Measurements from ENCODE around the gene RPS5. TPM values are rescaled to one million over a fixed set of nuclear protein-coding genes. Genes with fewer than 3 reads are reported as not detected.

RPS5 gene
- total and polyA plus RNA-seq, 9 of the 15 experiments (the other 6 are each of a cell fraction or from before 2014, with no cell fraction given): 1,228 to 3,570 (median 2,484) TPM

- TF ChIP-seq TFAP4 (CRISPR knock-in tag; IDR thresholded peaks at IDR 0.05; ENCODE audit: borderline replicate concordance) (no peak), POLR2G (IDR thresholded peaks at IDR 0.05; ENCODE audit: low read depth, low read length) (0 out of 2 replicates have a peak, but pooled peaks have one; percentile 29)
- no TSS peak for BruUV-seq (replicated peaks)
- Histone ChIP-seq H3K27me3 (ENCODE audit: control insufficient read depth in 2 of 2, insufficient read depth in 2 of 2, low read length in 2 of 2) (no peaks in the 10 kb centered on the region), H3K9me1 (ENCODE audit: control insufficient read depth, insufficient read depth, low read length) (no peaks in the 10 kb centered on the region), H3K9me3 (replicated peaks; ENCODE audit: control insufficient read depth, insufficient read depth, low read depth, low read length) (no peaks in the 10 kb centered on the region), H3K4me2 (ENCODE audit: insufficient read depth, low read length) (no peak overlapping the region), H3K79me2 (ENCODE audit: control insufficient read depth, insufficient read depth, low read length) (no peaks in the 10 kb centered on the region), H4K20me1 (replicated peaks; ENCODE audit: control insufficient read depth, insufficient read depth, low read length) (no peaks in the 10 kb centered on the region), H3K4me3 (no peak overlapping the region), H3K4me1 (replicated peaks in 1 of 2; ENCODE audit: control insufficient read depth in 2 of 2, insufficient read depth in 2 of 2, low read length in 2 of 2) (peaks cover 0 to 22% of the 10 kb centered on the region in 2 experiments; a peak in 2 of 5 replicates), H2AFZ (ENCODE audit: low read depth, low read length) (no peak overlapping the region), H3K36me3 (ENCODE audit: control insufficient read depth, insufficient read depth, low read length) (no peaks in the 10 kb centered on the region), H3K9ac (ENCODE audit: insufficient read depth in 1 of 2, low read depth in 2 of 2, low read length in 2 of 2) (peak overlapping the region in 1 of 2 experiments; percentile 14; a peak in 1 of 4 replicates), H3K27ac (ENCODE audit: extremely low read depth, low read depth, low read length) (no peak overlapping the region)
- in situ Hi-C loops (cut with MboI): no loop called here
- no peak; the same call in 2 of the 3 replicates for ATAC-seq
- intact Hi-C loops (cut with micrococcal nuclease): no loop called here
- POLR2A ChIA-PET: interaction anchor here (1.0 kb wide), 1 partner anchor 9 kb away, joined by 5 read pairs; the partner anchor contains the start of gene ZNF497
- FAIRE-seq: no peak
- DNase-seq (ENCODE audit: extremely low read depth in 1 of 4, low spot score in 3 of 4): no peak
- 51% methylated on average over 14 of the region's 15 CpGs for WGBS (ENCODE audit: insufficient coverage, low coverage, missing lambda C conversion rate)
- CTCF ChIA-PET (ENCODE audit: low intra/inter-chr PET ratio): no interaction called here
These were observed 33.2 kb upstream of the RPS5 start for GRCh38 chr19:58353717-58354477.
